Keratinocyte (primary cell): ENCODE results near the gene ZNF8. TPM values are rescaled to one million over a fixed set of nuclear protein-coding genes. Genes with fewer than 3 reads are reported as not detected.

Experiments used
- DNase-seq: peaks from one replicate; pipeline ENCODE4 v3.0.0-alpha.2; 2011; ENCODE audit warnings: low read depth, missing footprints, low spot score
- FAIRE-seq: peaks from 2 replicates; lab custom pipeline; 2011; peaks lifted over from hg19 to GRCh38; lab: Jason Lieb, UNC
- H2AFZ ChIP-seq: 2 replicates; pipeline ENCODE4 v1.6.0; 2012; ENCODE audit warnings: low read length, control low read depth, inconsistent platforms; ENCODE audit not compliant: control insufficient read depth
- H3K27ac ChIP-seq: 2 replicates; pipeline ENCODE4 v1.5.1; 2011; ENCODE audit warnings: low read length; ENCODE audit not compliant: control insufficient read depth, insufficient read depth
- H3K27me3 ChIP-seq: 3 replicates; pipeline ENCODE4 v1.6.0; 2011; ENCODE audit warnings: low read length; ENCODE audit not compliant: control insufficient read depth, insufficient read depth; ENCODE audit errors: extremely low read depth
- H3K36me3 ChIP-seq, 2 experiments: 2 replicates in 1 of 2; 3 replicates in 1 of 2; pipeline ENCODE4 v1.5.1; 2011; ENCODE audit warnings: low read length in 2 of 2, mild to moderate bottlenecking in 1 of 2; ENCODE audit not compliant: control insufficient read depth in 2 of 2, insufficient read depth in 2 of 2; ENCODE audit errors: extremely low read depth in 1 of 2
- H3K4me1 ChIP-seq: 3 replicates; pipeline ENCODE4 v1.5.1; 2011; ENCODE audit warnings: low read length; ENCODE audit not compliant: control insufficient read depth, insufficient read depth; ENCODE audit errors: extremely low read depth
- H3K4me2 ChIP-seq: 3 replicates; pipeline ENCODE4 v1.6.0; 2011; ENCODE audit warnings: low read depth, low read length; ENCODE audit not compliant: control insufficient read depth, insufficient read depth; ENCODE audit errors: extremely low read depth
- H3K4me3 ChIP-seq, 3 experiments: fragments of 200-600 bp in 1 of 3; sonication (generic) in 1 of 3; 2 replicates in 2 of 3; 3 replicates in 1 of 3; pipeline ENCODE4 v1.5.1; 2011 to 2016; ENCODE audit warnings: low read length in 3 of 3, mild to moderate bottlenecking in 3 of 3, control low read depth in 2 of 3, inconsistent platforms in 1 of 3, low read depth in 1 of 3, mixed read lengths in 1 of 3, mixed run types in 1 of 3, moderate library complexity in 1 of 3; ENCODE audit not compliant: control insufficient read depth in 2 of 3, insufficient read depth in 2 of 3; ENCODE audit errors: extremely low read depth in 1 of 3
- H3K79me2 ChIP-seq: 2 replicates; pipeline ENCODE4 v1.6.0; 2012; ENCODE audit warnings: low read length; ENCODE audit not compliant: control insufficient read depth, insufficient read depth
- H3K9ac ChIP-seq: 3 replicates; pipeline ENCODE4 v1.6.0; 2011; ENCODE audit warnings: low read length; ENCODE audit not compliant: control insufficient read depth, insufficient read depth; ENCODE audit errors: extremely low read depth
- H3K9me1 ChIP-seq: 3 replicates; pipeline ENCODE4 v1.6.0; 2011; ENCODE audit warnings: low read length; ENCODE audit not compliant: control insufficient read depth, insufficient read depth; ENCODE audit errors: extremely low read depth
- H3K9me3 ChIP-seq: 2 replicates; pipeline ENCODE4 v1.5.1; 2012; ENCODE audit warnings: low read depth, low read length; ENCODE audit not compliant: control insufficient read depth
- H4K20me1 ChIP-seq: 3 replicates; pipeline ENCODE4 v1.6.0; 2011; ENCODE audit warnings: low read length; ENCODE audit not compliant: control insufficient read depth, insufficient read depth; ENCODE audit errors: extremely low read depth
- EZH2 ChIP-seq: IDR thresholded peaks from one replicate; pipeline ENCODE4 v1.6.1; 2012; ENCODE audit warnings: inconsistent platforms, mild to moderate bottlenecking, low read length, moderate library complexity
- dilution Hi-C: fragments of 300-500 bp; cut with MboI; formaldehyde crosslinking; loops from one replicate; pipeline ENCODE4 v1.7.0; 2020; ENCODE audit warnings: low sequenced_read_pairs; ENCODE audit not compliant: extremely low pct_ligation_motif_present
- polyA plus RNA-seq, 5 experiments: library from polyadenylated mRNA; depleted of rRNA in 3 of 5; stranded (reverse) in 3 of 5; stranded (forward) in 1 of 5; unstranded in 1 of 5; fragments of >200 nt; gene quantifications; 1 replicate in 1 of 5; 2 replicates in 3 of 5; 3 replicates in 1 of 5; pipeline versions ENCODE4 v1.2.1 to v1.2.3, GENCODE V29; 2011 to 2012; ENCODE audit warnings: missing spikeins in 2 of 5, low read depth in 1 of 5, low replicate concordance in 1 of 5
- TF ChIP-seq, protein P1 (sequence below), 3 experiments: IDR thresholded peaks in 1 of 3; conservative IDR thresholded peaks in 1 of 3; optimal IDR thresholded peaks in 1 of 3; 2 replicates in 2 of 3; 3 replicates in 1 of 3; pipeline versions ENCODE3 to v1.5.1; 2011; ENCODE audit warnings: low read length in 3 of 3, mild to moderate bottlenecking in 3 of 3, moderate library complexity in 2 of 3, control low read depth in 1 of 3, inconsistent platforms in 1 of 3; ENCODE audit not compliant: insufficient read depth in 2 of 3; ENCODE audit errors: extremely low read depth in 1 of 3

ZNF8 gene
- polyA plus RNA-seq, 1 donor (not counting 4 experiments of a cell fraction or from before 2014, with no cell fraction given) = 2.7 TPM

DNA sequence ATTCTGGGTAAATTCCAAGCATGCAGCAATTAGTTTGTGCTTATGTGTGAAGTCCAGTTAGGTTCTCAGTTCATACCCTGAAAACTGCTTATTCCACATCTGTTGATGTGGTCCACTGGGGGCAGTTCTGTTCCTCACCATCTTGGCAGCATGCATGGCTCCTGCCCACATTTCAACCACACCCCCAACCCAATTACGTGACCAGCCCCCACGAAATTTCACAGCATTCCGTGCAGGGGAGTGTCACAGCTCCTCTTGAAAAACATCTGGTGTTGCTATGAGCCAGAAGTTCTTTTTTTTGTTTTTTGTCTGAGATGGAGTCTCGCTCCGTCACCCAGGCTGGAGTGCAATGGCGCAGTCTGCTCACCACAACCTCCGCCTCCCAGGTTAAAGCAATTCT is 17.3 kb downstream of the ZNF8 start:
- DNase-seq = no peak
- H3K79me2 ChIP-seq = peaks cover 7% of the 10 kb centered on the region
- H3K4me1 ChIP-seq = no peaks in the 10 kb centered on the region
- no peak overlapping the region for H3K9ac ChIP-seq
- dilution Hi-C loops = no loop called here
- no peak for TF ChIP-seq EZH2
- TF ChIP-seq, protein P1, sequence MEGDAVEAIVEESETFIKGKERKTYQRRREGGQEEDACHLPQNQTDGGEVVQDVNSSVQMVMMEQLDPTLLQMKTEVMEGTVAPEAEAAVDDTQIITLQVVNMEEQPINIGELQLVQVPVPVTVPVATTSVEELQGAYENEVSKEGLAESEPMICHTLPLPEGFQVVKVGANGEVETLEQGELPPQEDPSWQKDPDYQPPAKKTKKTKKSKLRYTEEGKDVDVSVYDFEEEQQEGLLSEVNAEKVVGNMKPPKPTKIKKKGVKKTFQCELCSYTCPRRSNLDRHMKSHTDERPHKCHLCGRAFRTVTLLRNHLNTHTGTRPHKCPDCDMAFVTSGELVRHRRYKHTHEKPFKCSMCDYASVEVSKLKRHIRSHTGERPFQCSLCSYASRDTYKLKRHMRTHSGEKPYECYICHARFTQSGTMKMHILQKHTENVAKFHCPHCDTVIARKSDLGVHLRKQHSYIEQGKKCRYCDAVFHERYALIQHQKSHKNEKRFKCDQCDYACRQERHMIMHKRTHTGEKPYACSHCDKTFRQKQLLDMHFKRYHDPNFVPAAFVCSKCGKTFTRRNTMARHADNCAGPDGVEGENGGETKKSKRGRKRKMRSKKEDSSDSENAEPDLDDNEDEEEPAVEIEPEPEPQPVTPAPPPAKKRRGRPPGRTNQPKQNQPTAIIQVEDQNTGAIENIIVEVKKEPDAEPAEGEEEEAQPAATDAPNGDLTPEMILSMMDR (optimal IDR thresholded peaks at IDR 0.05 in 1 of 3, IDR thresholded peaks at IDR 0.05 in 1 of 3, conservative IDR thresholded peaks at IDR 0.05 in 1 of 3; ENCODE audit: extremely low read depth in 1 of 3, insufficient read depth in 2 of 3, low read length in 3 of 3) = no peak
- H3K4me2 ChIP-seq = no peak overlapping the region
- H3K27me3 ChIP-seq = no peaks in the 10 kb centered on the region
- no peak overlapping the region for H3K4me3 ChIP-seq
- H2AFZ ChIP-seq = no peak overlapping the region
- no peak for FAIRE-seq
- no peak overlapping the region for H3K27ac ChIP-seq
- peaks cover 24 to 32% of the 10 kb centered on the region in 2 experiments for H3K36me3 ChIP-seq
- no peaks in the 10 kb centered on the region for H3K9me1 ChIP-seq
- H4K20me1 ChIP-seq = no peaks in the 10 kb centered on the region
- H3K9me3 ChIP-seq = peaks cover 13% of the 10 kb centered on the region

DNA sequence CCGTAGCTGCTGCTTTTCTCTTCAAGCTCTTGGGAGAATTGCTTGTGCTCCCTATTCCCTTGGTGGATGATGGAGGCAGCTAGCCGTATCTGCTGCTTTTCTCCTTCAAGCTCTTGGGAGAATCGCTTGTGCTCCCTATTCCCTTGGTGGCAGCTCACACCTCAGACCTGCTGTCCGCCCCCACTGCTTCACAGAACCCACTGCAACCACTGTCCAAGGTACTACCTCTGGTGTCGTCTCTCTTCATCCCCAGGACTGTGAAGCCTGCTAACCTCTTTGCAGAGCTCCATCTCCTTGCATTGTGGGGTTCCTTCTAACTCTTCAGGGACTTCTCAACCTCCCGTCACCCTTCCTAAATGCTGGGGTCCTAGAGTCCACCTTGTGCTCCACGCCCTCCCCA is 21.9 kb downstream of the ZNF8 start:
- DNase-seq (no peak), FAIRE-seq (no peak)
- Histone ChIP-seq H3K27me3 (no peaks in the 10 kb centered on the region), H3K9me3 (no peaks in the 10 kb centered on the region), H3K9ac (no peak overlapping the region), H4K20me1 (no peaks in the 10 kb centered on the region), H3K36me3 (peaks cover 4 to 7% of the 10 kb centered on the region in 2 experiments), H2AFZ (no peak overlapping the region), H3K9me1 (no peaks in the 10 kb centered on the region), H3K4me2 (no peak overlapping the region), H3K79me2 (peaks cover 13% of the 10 kb centered on the region), H3K4me1 (peaks cover 5% of the 10 kb centered on the region), H3K4me3 (no peak overlapping the region), H3K27ac (no peak overlapping the region)
- TF ChIP-seq, protein P1 (optimal IDR thresholded peaks at IDR 0.05 in 1 of 3, IDR thresholded peaks at IDR 0.05 in 1 of 3, conservative IDR thresholded peaks at IDR 0.05 in 1 of 3; ENCODE audit: extremely low read depth in 1 of 3, insufficient read depth in 2 of 3, low read length in 3 of 3) = no peak
- TF ChIP-seq EZH2 = no peak
- dilution Hi-C loops = no loop called here
